Measurements from ENCODE around the gene SVIP. TPM values are rescaled to one million over a fixed set of nuclear protein-coding genes. Genes with fewer than 3 reads are reported as not detected.

The SVIP gene
- 15.5 and 22.7 TPM in 2 replicates for total RNA-seq

GRCh38 chr11:22829231-22830081, at the start of gene SVIP:
SVIP (minus strand) TSS chr11:22829801; CDS start chr11:22829748, 53 bp downstream.

GRCh38 chr11:22860241-22860640, 30.6 kb upstream of the SVIP start, which contains the start of gene CCDC179:
CCDC179 (minus strand) TSS chr11:22860474; CDS start chr11:22860421, 53 bp downstream.

Other genes starting within 250 kb of the SVIP start
- gene FANCF, start 204.0 kb downstream of the SVIP start, total RNA-seq, result 8.9 and 9.8 TPM in 2 replicates
- gene GAS2, start 163.2 kb downstream of the SVIP start, total RNA-seq, result 0.59 and 1.8 TPM in 2 replicates
- gene CCDC179, start 30.7 kb upstream of the SVIP start, total RNA-seq, result not detected in 2 replicates